HepG2 (cell line): ENCODE measurements around the gene MED12. TPM values are rescaled to one million over a fixed set of nuclear protein-coding genes. Genes with fewer than 3 reads are reported as not detected.

Source experiments
- ATF3 ChIP-seq: sonication (generic); formaldehyde crosslinking; IDR thresholded peaks from 2 replicates; pipeline ENCODE4 v1.4.0; 2020; ENCODE audit warnings: missing genetic modification reagents
- BCLAF1 ChIP-seq: fragments of 450-650 bp; IDR thresholded peaks from 2 replicates; pipeline ENCODE4 v1.6.1; 2017; ENCODE audit warnings: mild to moderate bottlenecking
- CSRNP1 ChIP-seq: sonication (generic); formaldehyde crosslinking; IDR thresholded peaks from 2 replicates; pipeline ENCODE4 v1.8.1; 2023; ENCODE audit warnings: mild to moderate bottlenecking, missing genetic modification reagents
- EP300 ChIP-seq, 3 experiments: sonication (generic) in 1 of 3; formaldehyde crosslinking in 1 of 3; IDR thresholded peaks; 2 replicates each; pipeline versions ENCODE4 v1.5.1 to v1.6.1; 2011 to 2020; ENCODE audit warnings: low read depth in 2 of 3, low read length in 2 of 3, borderline replicate concordance in 1 of 3, improper control_type of control experiment in 1 of 3, mild to moderate bottlenecking in 1 of 3, missing genetic modification reagents in 1 of 3, moderate library complexity in 1 of 3
- HNF1B ChIP-seq: sonication (generic); formaldehyde crosslinking; IDR thresholded peaks from 2 replicates; pipeline ENCODE4 v1.5.1; 2020; ENCODE audit warnings: mild to moderate bottlenecking, moderate library complexity, missing genetic modification reagents
- JUN ChIP-seq: sonication (generic); formaldehyde crosslinking; IDR thresholded peaks from 2 replicates; pipeline ENCODE4 v1.4.0; 2020; ENCODE audit warnings: mild to moderate bottlenecking, missing genetic modification reagents
- MXD4 ChIP-seq: IDR thresholded peaks from 2 replicates; pipeline ENCODE4 v1.6.1; 2016; ENCODE audit warnings: mild to moderate bottlenecking, missing biosample characterization, missing genetic modification reagents
- PAXIP1 ChIP-seq: sonication (generic); formaldehyde crosslinking; conservative IDR thresholded peaks from 2 replicates; pipeline ENCODE4 v1.4.0; 2020; ENCODE audit warnings: mild to moderate bottlenecking, missing genetic modification reagents, moderate library complexity
- RBM39 ChIP-seq: fragments of 200-400 bp; formaldehyde crosslinking; IDR thresholded peaks from one replicate; pipeline ENCODE4 v1.6.1; 2018; ENCODE audit warnings: antibody characterized with exemption, mild to moderate bottlenecking, low read depth, low read length; ENCODE audit not compliant: poor library complexity, severe bottlenecking
- ZNF644 ChIP-seq: IDR thresholded peaks from 2 replicates; pipeline ENCODE4 v1.6.1; 2016; ENCODE audit warnings: low read depth
- ZNF687 ChIP-seq: sonication (generic); formaldehyde crosslinking; IDR thresholded peaks from 2 replicates; pipeline ENCODE4 v1.5.1; 2020; ENCODE audit warnings: mild to moderate bottlenecking, missing genetic modification reagents, moderate library complexity
- polyA plus RNA-seq, 8 experiments: library from polyadenylated mRNA; depleted of rRNA in 3 of 8; stranded (reverse) in 7 of 8; unstranded in 1 of 8; fragments of >200 nt; fragmentation: Illumina TruSeq in 4 of 8; extraction: Trizol in 4 of 8; gene quantifications; 2 replicates each; pipeline versions ENCODE4 v1.2.1 to v1.2.3, GENCODE V29; 2011 to 2016; ENCODE audit warnings: low read depth in 4 of 8, missing spikeins in 1 of 8, mixed read lengths in 1 of 8; ENCODE audit not compliant: insufficient read depth in 1 of 8
- total RNA-seq, 5 experiments: library from RNA; depleted of rRNA; stranded (reverse); fragments of >200 nt; fragmentation: Illumina TruSeq; extraction: Trizol; gene quantifications; 2 replicates each; pipeline ENCODE4 v1.2.3, GENCODE V29; 2016; ENCODE audit warnings: low read depth in 1 of 5

MED12 gene
- total and polyA plus RNA-seq, 2 of the 13 experiments (the other 11 are each of a cell fraction or from before 2014, with no cell fraction given), result 9.4 to 15.0 TPM

GRCh38 chrX:71181910-71182799, 63.8 kb downstream of the MED12 start (continued):
- TF ChIP-seq ATF3 (CRISPR knock-in tag), result peak; percentile 90
- TF ChIP-seq HNF1B (CRISPR knock-in tag), result peak; percentile 51
- peak; percentile 58; the same call in 1 of the 2 replicates for TF ChIP-seq MXD4 (CRISPR knock-in tag)
- no peak for TF ChIP-seq BCLAF1
- no peak for TF ChIP-seq ZNF644
- 0 out of 2 replicates have a peak, but pooled peaks have one; percentile 49 for TF ChIP-seq CSRNP1 (CRISPR knock-in tag)
- TF ChIP-seq PAXIP1, result peak; percentile 52
- 0 out of 2 replicates have a peak, but pooled peaks have one; percentile 21 for TF ChIP-seq JUN (CRISPR knock-in tag)
- no peak for TF ChIP-seq RBM39
- TF ChIP-seq ZNF687 (CRISPR knock-in tag), result peak; percentile 81
- no peak for TF ChIP-seq EP300 (IDR thresholded peaks at IDR 0.05; ENCODE audit: low read depth in 2 of 2, low read length in 2 of 2)
- TF ChIP-seq EP300 (CRISPR knock-in tag; IDR thresholded peaks at IDR 0.05; ENCODE audit: borderline replicate concordance), result no peak
